GM19467 (cell line): Measurements from ENCODE around the gene PRKACA.

ENCODE experiments used
- ATAC-seq: cut with Tn5 transposase; IDR thresholded peaks from one replicate; pipeline ENCODE4 v1.9.1; 2021; ENCODE audit warnings: mild to moderate bottlenecking, moderate library complexity; ENCODE audit not compliant: unreplicated experiment

The PRKACA gene

DNA sequence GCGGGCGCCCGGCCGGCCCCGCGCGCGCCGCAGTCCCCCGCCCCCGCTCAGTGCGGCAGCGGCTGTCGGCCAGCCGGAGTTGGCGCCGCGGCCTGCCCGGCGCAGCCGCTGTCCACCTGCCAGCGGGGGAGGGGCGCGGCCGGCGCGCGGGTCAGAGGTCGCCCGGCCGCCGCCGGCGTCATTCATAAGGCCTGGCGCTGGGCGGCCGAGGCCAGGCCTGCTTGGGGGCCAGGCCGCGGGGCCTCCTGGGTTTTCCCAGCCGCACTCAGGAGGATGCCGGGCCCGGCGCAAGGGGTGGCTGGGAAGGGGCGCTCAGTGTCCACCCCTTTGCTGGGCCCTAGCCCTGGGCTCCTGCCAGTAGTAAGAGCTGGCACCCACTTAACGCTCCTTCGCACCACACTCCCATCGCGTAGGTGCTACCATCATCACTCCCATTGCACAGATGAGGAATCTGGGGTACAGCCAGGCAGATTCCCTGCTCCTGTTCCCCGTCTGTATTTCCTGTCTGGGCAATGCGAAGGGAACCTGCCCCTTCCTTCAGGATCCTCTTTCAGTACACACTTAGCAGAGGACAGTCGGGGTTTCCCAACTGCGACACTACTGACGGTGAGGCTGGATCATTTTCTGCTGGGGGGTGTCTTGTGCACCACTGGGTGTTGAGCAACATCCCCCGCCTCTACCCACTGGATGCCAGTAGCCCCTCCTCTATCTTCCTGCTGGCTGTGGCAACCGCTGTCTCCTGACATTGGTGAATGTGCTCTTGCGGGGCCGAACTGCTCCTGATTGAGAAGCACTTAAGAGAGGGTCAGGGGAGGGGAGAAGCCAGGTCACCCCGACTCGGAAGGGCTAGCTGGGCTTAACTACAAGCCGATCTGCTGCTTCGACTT, 846 bp upstream of the PRKACA start:
- ATAC-seq, result peak; percentile 28

DNA sequence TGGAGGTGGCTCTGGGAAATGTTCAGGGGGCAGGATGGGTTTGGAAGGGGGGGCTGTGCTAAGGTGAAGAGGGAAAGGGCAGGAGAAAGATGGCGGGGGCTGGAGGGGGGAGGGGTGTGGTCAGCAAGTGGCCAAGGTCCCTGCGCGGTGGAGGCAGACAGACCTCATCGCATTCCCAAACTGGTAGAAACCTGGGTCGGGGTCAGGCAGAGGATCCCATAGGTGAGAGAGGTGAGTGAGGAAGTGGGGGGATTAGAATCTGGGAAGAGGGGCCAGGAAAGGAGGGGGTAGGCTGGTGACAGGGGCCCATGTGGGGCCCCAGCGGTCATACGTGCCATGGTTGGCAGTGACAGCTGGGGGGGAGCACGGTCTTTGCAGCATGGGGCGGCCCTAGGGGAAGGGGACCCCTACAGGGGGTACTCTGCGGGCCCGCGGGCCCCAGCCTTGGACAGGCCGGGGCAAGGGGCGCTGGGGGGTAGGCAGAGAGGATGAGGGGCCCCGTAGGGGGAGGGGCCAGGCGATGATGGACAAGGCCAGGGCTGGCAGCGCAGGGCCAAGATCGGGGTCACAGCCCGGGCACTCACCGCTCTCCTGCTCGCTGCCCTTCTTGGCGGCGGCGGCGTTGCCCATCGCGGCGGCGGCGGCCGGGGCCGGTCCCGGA, 514 bp downstream of the PRKACA start:
- ATAC-seq, result no peak

DNA sequence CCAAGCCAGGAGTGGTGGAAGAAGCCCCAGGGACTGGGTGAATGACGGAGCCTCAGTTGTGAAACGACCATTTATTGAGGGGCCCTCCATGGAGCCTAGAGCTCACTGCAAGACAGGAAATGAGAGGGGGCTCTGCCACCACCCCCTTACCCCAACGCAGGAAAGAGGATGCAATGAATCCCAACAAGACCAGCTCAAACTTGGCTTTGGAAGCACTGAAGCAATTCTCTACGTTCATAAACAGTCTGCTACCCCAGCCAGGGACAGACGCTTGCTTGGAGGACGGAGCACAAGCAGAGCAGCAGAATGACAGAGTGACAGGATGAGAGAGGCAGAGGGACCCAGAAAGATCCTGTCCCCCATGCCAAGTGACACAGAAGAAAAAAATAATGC, 1.0 kb downstream of the PRKACA start:
- ATAC-seq, result no peak

DNA sequence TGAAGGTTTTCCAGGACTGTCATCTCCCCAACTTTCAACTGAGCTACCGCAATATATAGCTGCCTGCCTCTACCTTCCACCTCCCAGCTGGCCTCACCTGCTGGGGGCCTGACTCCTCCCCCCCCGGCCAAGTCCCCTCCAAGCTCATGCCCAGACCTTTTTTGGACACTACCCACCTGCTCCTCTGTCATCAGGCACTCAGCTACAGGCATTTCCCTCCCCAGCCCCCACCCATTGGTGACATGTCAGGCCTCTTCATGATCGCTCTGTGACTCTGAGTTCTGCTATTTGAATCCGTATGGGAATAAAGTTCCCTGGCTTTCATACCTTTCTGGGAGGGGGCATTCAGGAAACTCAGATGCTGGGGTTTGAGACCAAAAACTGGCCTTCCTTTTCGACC, 1.8 kb downstream of the PRKACA start:
- no peak for ATAC-seq

DNA sequence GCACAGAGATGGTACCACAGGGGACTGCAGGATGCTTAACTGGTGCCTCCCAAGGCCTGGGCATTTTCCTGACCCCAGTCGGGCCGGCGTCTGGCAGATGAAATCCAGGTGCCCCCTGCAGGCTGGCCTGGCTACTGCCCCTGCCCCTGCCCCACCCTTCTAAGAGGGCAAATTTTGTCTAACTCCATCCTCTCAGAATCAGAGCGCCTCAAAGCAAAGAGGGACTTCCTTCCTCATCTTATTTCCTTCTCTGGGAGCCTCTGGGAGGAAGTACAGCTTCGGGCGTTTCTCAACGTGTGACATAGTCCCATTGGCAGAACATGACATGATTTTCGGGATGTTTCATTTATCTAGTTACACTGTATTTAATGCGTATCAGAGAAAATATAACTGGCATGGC, 2.7 kb downstream of the PRKACA start:
- no peak for ATAC-seq

DNA sequence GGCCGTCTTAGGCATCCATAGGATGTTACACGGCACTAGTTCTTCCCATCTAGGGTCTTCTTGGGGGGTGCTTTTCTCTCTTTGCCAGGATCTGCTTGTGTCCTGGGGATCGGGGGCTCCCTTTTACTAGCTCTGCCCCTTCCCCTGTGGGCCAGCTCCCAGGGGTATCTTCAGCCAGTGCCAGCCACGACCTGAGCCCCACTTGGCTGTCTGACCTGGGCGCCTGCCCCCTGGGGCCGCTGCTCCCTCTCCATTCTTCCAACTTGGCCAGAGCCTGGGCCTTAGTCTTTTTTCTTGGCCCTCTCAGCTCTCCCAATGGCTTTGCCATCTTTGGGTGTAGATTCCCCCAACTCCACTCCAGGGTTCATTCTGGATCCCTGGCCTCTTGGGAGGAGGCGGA, 3.1 kb downstream of the PRKACA start:
- no peak for ATAC-seq

DNA sequence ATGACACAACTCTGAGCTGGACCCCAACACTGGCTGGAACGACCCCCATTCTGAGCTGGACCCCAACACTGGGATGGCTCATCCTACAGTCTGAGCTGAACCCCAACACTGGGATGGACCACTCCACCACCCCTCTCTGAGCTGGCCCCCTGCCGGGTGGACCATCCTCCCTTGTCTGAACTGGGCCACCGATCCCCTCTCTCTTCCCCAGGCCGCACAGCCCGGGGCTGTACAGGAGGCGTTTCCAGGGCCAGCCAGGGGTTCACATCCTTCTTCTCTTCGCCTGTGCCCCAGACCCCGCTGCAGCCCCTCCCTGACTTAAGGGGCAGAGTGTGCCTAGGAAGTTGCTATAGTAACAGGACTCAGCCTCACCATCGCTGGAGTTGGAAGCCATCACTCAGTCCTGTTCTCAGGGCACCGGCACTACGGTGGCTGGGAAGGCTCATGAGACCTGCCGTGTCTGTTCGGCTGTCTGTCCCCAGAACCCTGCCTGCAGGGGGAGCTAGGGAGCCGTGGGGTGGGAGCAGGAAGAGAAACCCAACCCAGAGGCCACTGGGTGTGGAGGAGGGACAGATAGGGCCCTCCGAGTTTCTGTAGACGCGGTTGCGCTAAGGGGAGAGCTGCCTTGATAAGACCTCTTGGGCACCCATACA, 3.7 kb downstream of the PRKACA start:
- ATAC-seq, result no peak

DNA sequence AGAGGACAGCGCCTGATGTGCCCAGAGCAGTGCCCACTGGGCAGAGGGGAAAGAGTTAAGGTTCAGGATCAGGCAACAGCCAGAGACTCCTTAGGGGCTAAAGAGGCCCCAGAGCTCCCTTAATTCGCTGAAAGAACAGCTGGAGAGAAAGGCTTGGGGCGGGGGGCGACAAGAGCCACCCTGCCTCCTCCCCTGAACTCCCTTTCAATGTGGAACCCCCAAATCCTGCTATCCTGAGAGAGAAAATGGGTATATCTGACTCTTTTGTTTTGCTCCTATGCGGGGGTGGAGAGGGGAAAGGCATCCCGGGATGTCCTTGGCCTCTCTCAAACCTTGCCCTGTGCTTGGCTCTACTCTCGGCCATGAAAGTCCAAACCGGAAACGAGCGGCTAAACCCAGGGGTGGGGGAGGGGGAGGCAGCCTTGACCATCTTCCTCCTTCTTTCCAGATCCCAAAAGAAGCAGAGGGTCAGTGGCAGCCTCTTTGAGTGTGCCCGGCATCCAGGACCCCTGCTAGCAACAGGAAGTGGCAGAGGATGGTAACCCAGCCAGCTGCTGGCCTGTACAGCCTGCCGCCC, 4.7 kb downstream of the PRKACA start:
- ATAC-seq, result no peak

DNA sequence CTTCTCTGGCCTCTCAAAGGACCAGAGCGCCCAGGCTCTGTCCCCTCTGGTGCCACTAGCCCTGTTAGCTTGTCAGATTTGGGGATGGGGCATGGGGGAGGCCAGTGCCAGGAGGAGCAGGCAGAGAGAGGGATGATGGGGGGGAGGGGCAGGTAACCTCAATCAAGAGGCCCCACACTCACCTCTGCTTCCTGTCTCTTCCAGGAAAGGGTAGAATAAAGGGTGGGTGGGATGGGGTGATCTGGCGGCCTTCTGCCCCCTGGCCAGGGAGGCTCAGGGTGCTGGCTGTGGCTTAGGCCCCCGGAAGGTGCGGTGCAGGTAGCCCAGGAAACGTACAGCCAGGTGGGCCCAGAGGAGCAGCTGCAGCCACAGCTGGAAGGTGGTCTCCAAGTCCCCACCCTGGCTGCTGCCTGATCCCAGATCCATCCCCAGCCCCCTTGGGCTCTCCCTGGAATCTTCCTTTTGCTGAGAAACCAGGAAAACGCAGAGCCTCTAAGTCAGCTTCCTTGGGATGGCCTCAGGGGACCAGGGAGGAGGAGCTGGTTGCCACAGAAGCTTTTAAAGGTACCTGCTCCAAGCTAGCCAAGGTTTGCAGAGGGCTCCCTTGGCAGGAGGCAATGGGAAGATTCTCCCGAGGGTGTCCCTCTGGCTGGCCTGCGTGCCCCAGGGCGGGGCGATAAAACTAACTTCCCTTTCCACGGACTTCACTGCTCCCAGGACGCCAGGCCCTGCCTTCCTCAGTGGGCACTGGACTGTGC, 5.3 kb downstream of the PRKACA start:
- ATAC-seq, result no peak

DNA sequence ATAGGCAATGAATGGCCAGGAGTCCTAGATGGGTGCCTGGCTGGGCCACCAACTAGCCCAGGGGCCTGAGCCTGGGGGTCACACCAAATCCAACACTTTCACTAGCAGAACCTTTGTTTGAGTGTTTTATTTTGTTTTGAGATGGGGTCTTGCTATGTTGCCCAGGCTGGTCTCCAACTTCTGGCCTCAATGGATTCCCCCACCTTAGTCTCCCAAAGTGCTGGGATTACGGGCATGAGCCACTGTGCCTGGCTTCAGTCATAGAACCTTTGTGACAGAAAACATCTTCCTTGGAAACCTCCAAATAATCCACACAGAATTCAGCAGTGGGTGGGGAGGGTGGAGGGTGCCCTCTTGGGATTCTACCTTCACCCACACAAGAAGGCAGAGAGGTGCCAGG, 6.1 kb downstream of the PRKACA start:
- no peak for ATAC-seq

DNA sequence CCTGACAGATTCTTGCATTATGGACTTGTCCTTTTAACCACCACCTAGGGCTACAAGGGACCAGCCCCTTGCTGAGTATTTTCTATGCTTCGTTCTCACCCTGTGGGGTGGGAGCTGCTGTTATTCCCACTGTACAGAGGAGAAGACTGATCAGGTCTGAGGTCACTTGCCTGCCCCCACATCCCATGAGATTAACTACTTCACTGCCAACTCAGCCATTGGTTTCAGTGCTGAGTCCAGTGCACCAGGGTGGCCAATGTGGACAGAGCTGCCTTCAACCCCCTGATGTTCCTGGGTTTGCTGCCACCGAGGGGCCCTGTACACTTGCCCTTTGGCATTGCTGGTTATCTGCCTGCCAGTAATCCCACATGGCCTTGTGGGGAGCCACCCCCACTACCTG, 6.9 kb downstream of the PRKACA start:
- ATAC-seq, result no peak

DNA sequence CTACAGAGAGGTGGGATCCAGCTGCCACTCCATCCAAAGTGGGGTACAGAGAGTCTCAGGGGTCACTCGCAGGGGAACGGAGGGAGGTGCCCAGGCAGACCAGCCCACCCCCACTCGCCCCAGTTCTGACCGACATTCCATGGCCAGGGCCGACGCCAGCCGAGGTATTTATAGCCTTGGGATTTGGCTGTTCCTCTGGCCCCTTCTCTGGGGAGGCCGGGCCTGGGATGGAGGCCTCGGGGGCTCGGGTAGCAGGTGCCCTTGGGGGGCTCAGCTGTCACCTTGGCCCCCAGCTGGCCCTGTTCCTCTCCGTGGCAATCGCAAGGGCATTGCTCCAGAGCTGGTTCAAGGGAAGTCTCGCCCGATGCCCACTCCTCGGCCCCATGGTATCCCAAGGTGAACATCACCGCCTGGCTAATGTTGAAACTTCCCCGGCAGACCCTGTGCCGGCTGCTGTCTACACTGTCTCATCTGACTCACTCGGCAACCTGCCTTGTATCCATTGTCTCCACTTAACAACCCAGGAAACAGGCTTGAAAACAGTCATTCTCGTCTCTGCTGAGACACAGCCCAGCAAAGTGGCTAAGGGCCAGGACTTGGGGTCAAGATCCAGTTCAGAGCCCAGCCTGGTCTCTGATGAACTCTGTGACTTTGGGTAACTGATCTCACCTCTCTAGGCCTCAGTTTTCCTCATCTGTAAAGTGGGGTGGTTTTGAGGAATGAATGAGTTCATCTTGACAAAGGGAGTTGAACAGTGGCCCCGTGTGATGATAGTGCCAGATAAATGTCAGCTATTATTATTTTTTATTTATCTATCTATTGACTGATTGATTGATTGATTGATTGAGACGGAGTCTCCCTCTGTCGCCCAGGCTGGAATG, 9.7 kb downstream of the PRKACA start:
- no peak for ATAC-seq

DNA sequence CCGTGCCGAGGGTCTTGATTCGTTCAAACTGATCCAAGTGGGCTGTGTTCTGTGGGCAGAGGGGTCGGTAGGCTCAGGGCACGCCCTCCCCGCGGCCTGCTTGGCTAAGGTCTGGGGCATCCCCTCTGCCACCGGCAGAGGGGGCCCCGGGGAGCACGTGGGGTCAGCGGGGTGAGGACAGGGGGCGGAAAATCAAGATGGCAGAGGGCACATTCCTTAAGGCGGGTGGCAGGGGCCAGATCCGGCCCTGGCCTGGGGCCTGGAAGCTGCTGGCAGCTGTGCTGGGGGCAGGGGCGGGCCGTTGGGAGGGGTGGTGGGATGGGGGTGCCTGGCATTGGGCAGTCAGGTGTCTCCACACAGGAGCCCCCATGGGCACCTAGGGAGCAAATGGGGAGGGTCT, 10.7 kb downstream of the PRKACA start:
- ATAC-seq, result no peak

DNA sequence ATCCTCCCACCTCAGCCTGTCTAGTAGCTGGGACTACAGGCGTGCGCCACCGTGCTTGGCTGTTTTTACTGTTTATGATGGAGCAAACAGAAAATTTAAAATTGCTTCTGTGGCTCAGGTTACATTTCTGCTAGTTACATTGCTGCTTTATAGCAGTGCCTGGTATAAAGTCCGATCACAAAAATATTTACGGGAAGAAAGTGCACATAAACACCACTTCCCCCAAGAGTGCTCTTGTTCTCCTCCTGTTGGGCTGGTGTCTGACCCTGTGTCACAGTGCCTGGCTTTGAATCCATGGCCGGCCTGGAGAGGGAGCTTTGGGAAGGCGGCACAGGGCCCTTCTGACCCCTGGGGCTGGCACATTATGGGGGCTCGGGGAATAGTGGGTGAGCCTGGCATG, 11.9 kb downstream of the PRKACA start:
- ATAC-seq, result no peak

DNA sequence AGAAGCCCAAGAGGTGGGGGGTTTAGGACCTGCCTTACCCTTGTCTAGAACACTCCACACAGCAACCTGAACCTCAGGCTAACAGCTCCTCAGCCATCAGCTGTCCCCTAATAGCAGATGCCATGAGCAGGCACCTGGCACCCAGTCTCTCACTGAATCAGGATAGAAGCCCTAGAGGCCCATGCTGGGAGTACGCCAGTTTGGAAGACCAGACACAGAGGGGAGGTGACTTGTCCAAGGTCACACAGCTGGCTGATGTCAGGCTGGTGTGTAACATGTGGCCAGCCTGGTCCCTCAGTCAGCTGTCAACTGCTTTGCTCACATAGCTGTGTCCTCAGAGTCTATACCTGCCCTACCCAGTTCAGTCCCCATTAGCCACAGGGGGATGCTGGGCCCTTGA, 14.3 kb downstream of the PRKACA start:
- ATAC-seq, result no peak

DNA sequence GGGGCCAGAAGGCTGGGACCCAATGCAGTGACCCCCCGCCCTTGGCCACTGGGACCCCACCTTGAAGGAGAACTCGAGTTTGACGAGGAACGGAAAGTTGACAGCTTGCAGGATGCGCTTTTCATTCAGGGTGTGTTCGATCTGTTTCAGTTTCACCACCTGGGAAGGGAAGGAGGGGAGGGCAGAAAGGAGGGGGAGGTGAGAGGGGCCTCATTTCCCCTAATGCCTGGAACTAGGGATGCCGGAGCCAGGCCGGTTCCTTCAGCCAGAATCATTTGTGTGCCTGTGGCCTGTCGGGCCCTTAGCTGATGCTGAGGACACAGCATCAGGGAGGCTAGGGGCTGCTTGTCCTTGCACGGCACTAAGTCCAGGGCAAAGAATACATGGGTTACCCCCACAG, 14.8 kb downstream of the PRKACA start:
- ATAC-seq, result no peak

DNA sequence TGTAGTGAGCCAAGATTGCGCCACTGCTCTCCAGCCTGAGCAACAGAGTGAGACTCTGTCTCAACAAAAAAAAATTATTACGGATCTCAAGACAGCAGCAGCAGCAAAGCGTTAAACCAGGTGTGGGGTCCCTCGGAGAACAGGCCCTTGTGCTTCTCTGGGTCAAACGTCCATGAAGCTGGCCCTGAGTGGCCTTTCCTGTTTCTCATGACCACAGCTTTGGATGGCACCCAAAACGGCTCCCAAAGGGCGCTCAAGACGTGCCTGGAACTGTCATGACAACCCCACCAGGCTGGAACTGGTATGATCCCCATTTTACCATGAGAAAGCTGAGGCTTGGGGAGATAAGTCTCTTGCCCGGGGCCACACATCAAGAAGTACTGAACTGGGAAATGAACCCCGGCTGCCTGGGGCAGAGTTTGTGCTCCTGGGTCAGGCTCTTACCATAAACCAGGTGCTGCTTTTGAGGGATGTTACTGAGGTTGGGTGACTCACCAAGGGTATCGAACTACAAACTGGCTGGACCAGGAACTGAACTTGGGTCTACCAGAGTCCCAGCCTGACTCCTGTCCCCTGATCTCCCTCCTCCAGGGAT, 15.4 kb downstream of the PRKACA start:
- no peak for ATAC-seq

DNA sequence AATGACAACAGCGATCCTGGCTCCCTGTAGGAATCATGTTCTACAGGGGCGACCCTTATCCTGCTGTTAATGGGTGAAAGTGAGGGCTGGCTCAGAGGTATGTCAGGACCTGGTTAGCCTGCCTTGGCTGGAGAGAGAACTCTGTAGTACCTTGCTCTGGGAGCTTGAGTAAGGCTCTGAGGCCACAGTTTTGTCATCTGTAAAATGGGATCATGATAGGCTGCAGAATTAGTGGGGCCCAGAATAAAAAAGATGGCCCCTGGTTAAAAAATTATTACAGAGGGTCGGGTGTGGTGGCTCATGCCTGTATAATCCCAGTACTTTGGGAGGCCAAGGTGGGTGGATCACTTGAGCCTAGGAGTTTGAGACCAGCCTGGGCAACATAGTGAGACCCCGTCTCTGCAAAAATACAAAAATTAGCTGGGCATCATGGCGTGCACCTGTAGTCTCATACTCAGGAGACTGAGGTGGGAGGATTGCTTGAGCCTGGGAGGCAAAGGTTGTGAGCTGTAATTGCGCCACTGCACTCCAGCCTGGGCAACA, 16.5 kb downstream of the PRKACA start:
- ATAC-seq, result no peak

DNA sequence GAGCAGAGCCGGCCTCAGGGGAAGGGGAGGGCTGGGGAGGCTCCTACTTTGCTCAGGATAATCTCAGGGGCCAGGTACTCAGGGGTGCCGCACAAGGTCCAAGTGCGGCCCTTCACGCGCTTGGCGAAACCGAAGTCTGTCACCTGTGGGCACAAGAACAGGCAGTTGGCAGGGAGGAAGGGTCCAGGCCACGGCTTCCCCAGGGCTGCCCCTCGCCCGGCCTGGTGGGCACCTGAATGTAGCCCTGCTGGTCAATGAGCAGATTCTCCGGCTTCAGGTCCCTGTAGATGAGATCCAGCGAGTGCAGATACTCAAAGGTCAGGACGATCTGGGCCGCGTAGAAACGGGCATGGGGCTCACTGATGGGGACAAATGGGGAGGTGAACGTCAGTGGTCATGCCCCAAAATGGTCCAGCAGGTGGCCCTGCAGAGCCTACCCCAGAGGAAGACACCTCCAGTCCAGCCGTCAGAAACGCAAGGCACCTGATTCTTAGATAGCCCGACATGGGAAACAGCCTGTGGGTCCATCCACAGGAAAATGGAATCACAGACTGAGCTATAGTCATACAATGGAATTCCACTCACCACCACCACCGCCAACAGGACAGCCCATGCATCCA, 19.9 kb downstream of the PRKACA start:
- no peak for ATAC-seq
